T-cell (primary cell): Measurements from ENCODE around the gene CELF2. TPM values are rescaled to one million over a fixed set of nuclear protein-coding genes. Genes with fewer than 3 reads are reported as not detected.
"Not testable (repeated sequence)": the region's sequence is repeated elsewhere in the genome, so short reads cannot be mapped to it uniquely, and the experiment has no call there.

ENCODE experiments used
- ATAC-seq, 4 experiments: fragments of 200-7000 bp in 3 of 4; fragments of 150-1000 bp in 1 of 4; cut with Tn5 transposase; replicated peaks in 1 of 4; 1 replicate in 3 of 4; 2 replicates in 1 of 4; pipeline ENCODE4 v1.10.0; 2021; ENCODE audit warnings: moderate library complexity in 3 of 4, mild to moderate bottlenecking in 2 of 4, moderate number of reproducible peaks in 1 of 4
- CTCF ChIA-PET, 2 donors: fragments of 300-600 bp; sonication (Branson Sonifier 250); formaldehyde crosslinking; loops; one replicate each; lab custom pipeline; 2022; ENCODE audit warnings: antibody characterized with exemption in 2 of 2; lab: Charles Lee
- POLR2A ChIA-PET, 2 donors: fragments of 300-600 bp; sonication (Branson Sonifier 250); formaldehyde crosslinking; loops; one replicate each; lab custom pipeline; 2022; ENCODE audit warnings: antibody characterized with exemption in 2 of 2; lab: Charles Lee
- DNase-seq, 35 experiments: peaks; one replicate each; pipeline versions ENCODE4 v3.0.0 to v3.0.0-alpha.2; 2013 to 2023
- H3K27ac ChIP-seq: one replicate; pipeline ENCODE4 v1.5.1; 2013; ENCODE audit warnings: low read length
- H3K27me3 ChIP-seq, 2 experiments: replicated peaks in 1 of 2; 1 replicate in 1 of 2; 2 replicates in 1 of 2; pipeline versions ENCODE4 v1.6.1 to v1.7.0; 2013; ENCODE audit warnings: low read length in 1 of 2, mixed read lengths in 1 of 2; ENCODE audit not compliant: control insufficient read depth in 2 of 2, insufficient read depth in 2 of 2; ENCODE audit errors: extremely low read depth in 1 of 2
- H3K36me3 ChIP-seq, 2 donors: 1 replicate in 1 of 2; 2 replicates in 1 of 2; pipeline versions ENCODE4 v1.6.1 to v1.7.0; 2013; ENCODE audit warnings: low read length in 1 of 2; ENCODE audit not compliant: control insufficient read depth in 2 of 2, insufficient read depth in 1 of 2; ENCODE audit errors: extremely low read depth in 1 of 2
- H3K4me1 ChIP-seq, 2 experiments: 1 replicate in 1 of 2; 2 replicates in 1 of 2; pipeline versions ENCODE4 v1.6.1 to v1.7.0; 2013; ENCODE audit warnings: low read length in 2 of 2, mixed read lengths in 1 of 2; ENCODE audit not compliant: insufficient read depth in 2 of 2, control insufficient read depth in 1 of 2; ENCODE audit errors: extremely low read depth in 1 of 2
- H3K4me3 ChIP-seq, 2 donors: 1 replicate in 1 of 2; 2 replicates in 1 of 2; pipeline versions ENCODE4 v1.5.1 to v1.7.0; 2013; ENCODE audit warnings: mild to moderate bottlenecking in 2 of 2, low read length in 1 of 2, moderate library complexity in 1 of 2; ENCODE audit not compliant: control insufficient read depth in 1 of 2; ENCODE audit errors: extremely low read depth in 1 of 2
- H3K9me3 ChIP-seq: 2 replicates; pipeline ENCODE4 v1.7.0; 2013
- H3K27ac Mint-ChIP-seq, 2 donors: one replicate each; pipeline ENCODE4 v1.8.0; 2020 to 2021; ENCODE audit warnings: mild to moderate bottlenecking in 2 of 2, mixed read lengths in 2 of 2
- H3K27me3 Mint-ChIP-seq, 2 donors: one replicate each; pipeline ENCODE4 v1.8.0; 2021 to 2022; ENCODE audit warnings: mixed read lengths in 2 of 2
- H3K36me3 Mint-ChIP-seq: one replicate; pipeline ENCODE4 v1.8.0; 2021; ENCODE audit warnings: mixed read lengths
- H3K4me1 Mint-ChIP-seq, 3 donors: one replicate each; pipeline ENCODE4 v1.8.0; 2020 to 2022; ENCODE audit warnings: mixed read lengths in 3 of 3, mild to moderate bottlenecking in 1 of 3
- H3K4me3 Mint-ChIP-seq, 3 donors: one replicate each; pipeline ENCODE4 v1.8.0; 2020 to 2022; ENCODE audit warnings: mild to moderate bottlenecking in 3 of 3, mixed read lengths in 3 of 3, moderate library complexity in 3 of 3
- H3K9me3 Mint-ChIP-seq, 3 donors: one replicate each; pipeline ENCODE4 v1.8.0; 2020 to 2022; ENCODE audit warnings: mixed read lengths in 3 of 3
- WGBS: methylation state at CpG from one replicate; pipeline ENCODE4 v1.1.5; 2013; ENCODE audit warnings: missing lambda C conversion rate; ENCODE audit not compliant: insufficient coverage; 5-methylcytosine and 5-hydroxymethylcytosine counted together
- total RNA-seq, 35 experiments: library from RNA in 6 of 35; stranded (reverse) in 6 of 35; fragments of 120-200 nt in 1 of 35; gene quantifications; one replicate each; pipeline versions ENCODE4 v1.2.1 to v1.2.4 and lab custom pipeline; 2013 to 2026

Gene CELF2
- total RNA-seq, 5 donors from 2014 or later (not counting 1 experiment from before 2014, with no cell fraction given): 149 to 225 (median 166) TPM

GRCh38 chr10:11358923-11359575 is 341.4 kb downstream of the CELF2 start:
- H3K4me3 Mint-ChIP-seq: no peak overlapping the region

GRCh38 chr10:11359869-11360268 is 342.2 kb downstream of the CELF2 start:
- peaks cover 5% of the 10 kb centered on the region in 3 donors for H3K9me3 Mint-ChIP-seq
- H3K27ac Mint-ChIP-seq: no peak overlapping the region
- no peak for ATAC-seq
- H3K4me1 Mint-ChIP-seq: peaks cover 3 to 13% (median 4%) of the 10 kb centered on the region in 3 donors
- no peak for DNase-seq
- ChIA-PET CTCF (no interaction called here), POLR2A (no interaction called here)
- H3K4me1 ChIP-seq: no peaks in the 10 kb centered on the region
- peaks cover 0 to 1% of the 10 kb centered on the region in 2 donors for H3K27me3 Mint-ChIP-seq
- H3K27ac ChIP-seq: no peak overlapping the region
- H3K36me3 Mint-ChIP-seq: no peaks in the 10 kb centered on the region
- H3K9me3 ChIP-seq: no peaks in the 10 kb centered on the region
- H3K36me3 ChIP-seq: no peaks in the 10 kb centered on the region
- peaks cover 0 to 5% of the 10 kb centered on the region in 2 experiments for H3K27me3 ChIP-seq
- 80% methylated on average over 3 of the region's 3 CpGs for whole genome bisulfite sequencing
- no peak overlapping the region for H3K4me3 Mint-ChIP-seq
- no peak overlapping the region for H3K4me3 ChIP-seq

More at GRCh38 chr10:11358923-11359575, 341.4 kb downstream of the CELF2 start:
- Mint-ChIP-seq H3K27ac (no peak overlapping the region), H3K9me3 (peaks cover 5% of the 10 kb centered on the region in 3 donors), H3K27me3 (peaks cover 0 to 1% of the 10 kb centered on the region in 2 donors), H3K36me3 (no peaks in the 10 kb centered on the region), H3K4me1 (peaks cover 3 to 13% (median 4%) of the 10 kb centered on the region in 3 donors)
- Histone ChIP-seq H3K4me3 (no peak overlapping the region), H3K27ac (no peak overlapping the region), H3K27me3 (peaks cover 0 to 7% of the 10 kb centered on the region in 2 experiments), H3K4me1 (no peaks in the 10 kb centered on the region), H3K9me3 (no peaks in the 10 kb centered on the region), H3K36me3 (no peaks in the 10 kb centered on the region)
- ChIA-PET CTCF (no interaction called here), POLR2A (interaction anchor here in 1 of 2 donors (0.6 kb wide), 1 partner anchor 473 kb away, joined by 3 read pairs; no protein-coding TSS in a partner anchor)
- ATAC-seq (no peak), DNase-seq (no peak)
- 80% methylated on average over 1 of the region's 4 CpGs for WGBS

- ChIA-PET POLR2A (no interaction called here), CTCF (no interaction called here)
- H3K27ac Mint-ChIP-seq: no peak overlapping the region
- no peak for ATAC-seq
- H3K27ac ChIP-seq: no peak overlapping the region
- H3K4me1 ChIP-seq: peaks cover 0 to 10% of the 10 kb centered on the region in 2 experiments
- no peaks in the 10 kb centered on the region for H3K27me3 Mint-ChIP-seq
- no peak overlapping the region for H3K4me3 ChIP-seq
- H3K27me3 ChIP-seq: peaks cover 0 to 9% of the 10 kb centered on the region in 2 experiments
- no peak for DNase-seq
- peaks cover 9 to 10% (median 10%) of the 10 kb centered on the region in 3 donors for H3K4me1 Mint-ChIP-seq
- H3K36me3 ChIP-seq: no peaks in the 10 kb centered on the region
- no peaks in the 10 kb centered on the region for H3K9me3 ChIP-seq
- 93% methylated on average over 4 of the region's 7 CpGs for WGBS
- H3K4me3 Mint-ChIP-seq: no peak overlapping the region
- H3K9me3 Mint-ChIP-seq: peaks cover 5% of the 10 kb centered on the region in 3 donors
- no peaks in the 10 kb centered on the region for H3K36me3 Mint-ChIP-seq
These were observed 345.8 kb downstream of the CELF2 start for GRCh38 chr10:11363497-11363896.

- CTCF ChIA-PET: no interaction called here
- H3K36me3 Mint-ChIP-seq: no peaks in the 10 kb centered on the region
- no peak for ATAC-seq
These were observed 346.6 kb downstream of the CELF2 start for GRCh38 chr10:11364241-11364640.

GRCh38 chr10:11366889-11367288 is 349.2 kb downstream of the CELF2 start:
- DNase-seq, ATAC-seq, H3K36me3 ChIP-seq, H3K4me3 ChIP-seq, CTCF ChIA-PET, H3K27me3 ChIP-seq, H3K9me3 ChIP-seq, H3K27ac ChIP-seq, POLR2A ChIA-PET, H3K4me3 Mint-ChIP-seq, H3K27ac Mint-ChIP-seq, H3K36me3 Mint-ChIP-seq, H3K9me3 Mint-ChIP-seq, H3K27me3 Mint-ChIP-seq: not testable (repeated sequence)
- no CpG with 5 or more reads among the region's 4 CpGs for WGBS
- peaks cover 0 to 10% of the 10 kb centered on the region in 2 experiments for H3K4me1 ChIP-seq
- peaks cover 10 to 14% (median 12%) of the 10 kb centered on the region in 3 donors for H3K4me1 Mint-ChIP-seq

More at GRCh38 chr10:11364241-11364640, 346.6 kb downstream of the CELF2 start:
- H3K4me1 Mint-ChIP-seq: peaks cover 12 to 14% (median 12%) of the 10 kb centered on the region in 3 donors
- H3K27ac Mint-ChIP-seq: no peak overlapping the region
- Histone ChIP-seq H3K4me1 (peaks cover 0 to 10% of the 10 kb centered on the region in 2 experiments), H3K36me3 (no peaks in the 10 kb centered on the region), H3K27me3 (peaks cover 0 to 9% of the 10 kb centered on the region in 2 experiments), H3K4me3 (no peak overlapping the region), H3K9me3 (no peaks in the 10 kb centered on the region), H3K27ac (no peak overlapping the region)
- H3K9me3 Mint-ChIP-seq: peaks cover 5% of the 10 kb centered on the region in 3 donors
- POLR2A ChIA-PET: no interaction called here
- no peak for DNase-seq
- WGBS: no CpG with 5 or more reads among the region's 1 CpG
- no peak overlapping the region for H3K4me3 Mint-ChIP-seq
- no peaks in the 10 kb centered on the region for H3K27me3 Mint-ChIP-seq

GRCh38 chr10:11367505-11367904 is 349.8 kb downstream of the CELF2 start:
- no peak overlapping the region for H3K27ac ChIP-seq
- H3K4me3 Mint-ChIP-seq: peak overlapping the region in 1 of 3 donors; percentile 66
- peaks cover 10 to 14% (median 12%) of the 10 kb centered on the region in 3 donors for H3K4me1 Mint-ChIP-seq
- no peaks in the 10 kb centered on the region for H3K27me3 Mint-ChIP-seq
- peaks cover 0 to 9% of the 10 kb centered on the region in 2 experiments for H3K27me3 ChIP-seq
- no peaks in the 10 kb centered on the region for H3K9me3 ChIP-seq
- H3K4me3 ChIP-seq: no peak overlapping the region
- DNase-seq (no peak), ATAC-seq (no peak)
- H3K9me3 Mint-ChIP-seq: no peaks in the 10 kb centered on the region
- H3K36me3 ChIP-seq: no peaks in the 10 kb centered on the region
- 100% methylated on average over 8 of the region's 9 CpGs for WGBS
- H3K27ac Mint-ChIP-seq: peak overlapping the region in 1 of 2 donors; percentile 87
- no peaks in the 10 kb centered on the region for H3K36me3 Mint-ChIP-seq
- H3K4me1 ChIP-seq: peaks cover 0 to 10% of the 10 kb centered on the region in 2 experiments
- CTCF ChIA-PET: no interaction called here
- POLR2A ChIA-PET: no interaction called here
